Natural killer cell (primary cell): ENCODE results near the gene GLP2R. TPM values are rescaled to one million over a fixed set of nuclear protein-coding genes. Genes with fewer than 3 reads are reported as not detected.
A peak's percentile ranks its signal among the peaks of the same experiment; 100 is the strongest.

Experiments
- ATAC-seq, 3 donors: fragments of 150-1000 bp in 2 of 3; fragments of 200-7000 bp in 1 of 3; cut with Tn5 transposase; 1 replicate in 1 of 3; 2 replicates in 2 of 3; pipeline ENCODE4 v1.10.0; 2021; ENCODE audit warnings: mild to moderate bottlenecking in 2 of 3, moderate library complexity in 2 of 3
- DNase-seq, 2 donors: peaks; one replicate each; pipeline versions ENCODE4 v3.0.0 to v3.0.0-alpha.2; 2013 to 2021; ENCODE audit warnings: mixed read lengths in 1 of 2
- H3K27ac ChIP-seq: one replicate; pipeline ENCODE4 v1.5.1; 2013; ENCODE audit warnings: mild to moderate bottlenecking, low read length
- H3K27me3 ChIP-seq: one replicate; pipeline ENCODE4 v1.6.1; 2013; ENCODE audit warnings: low read length; ENCODE audit not compliant: control insufficient read depth, insufficient read depth
- H3K36me3 ChIP-seq: one replicate; pipeline ENCODE4 v1.6.1; 2013; ENCODE audit warnings: low read length; ENCODE audit not compliant: control insufficient read depth, insufficient read depth
- H3K4me1 ChIP-seq: one replicate; pipeline ENCODE4 v1.6.1; 2013; ENCODE audit warnings: low read length; ENCODE audit not compliant: control insufficient read depth, insufficient read depth
- H3K4me3 ChIP-seq: one replicate; pipeline ENCODE4 v1.5.1; 2013; ENCODE audit warnings: low read length
- H3K9me3 ChIP-seq: one replicate; pipeline ENCODE4 v1.6.1; 2013; ENCODE audit warnings: low read length; ENCODE audit not compliant: control insufficient read depth, insufficient read depth
- H3K27ac Mint-ChIP-seq, 2 donors: one replicate each; pipeline ENCODE4 v1.8.0; 2022; ENCODE audit warnings: mild to moderate bottlenecking in 2 of 2, mixed read lengths in 2 of 2, moderate library complexity in 1 of 2
- H3K27me3 Mint-ChIP-seq, 2 donors: one replicate each; pipeline ENCODE4 v1.8.0; 2022; ENCODE audit warnings: low read depth in 2 of 2, mixed read lengths in 2 of 2
- H3K36me3 Mint-ChIP-seq: one replicate; pipeline ENCODE4 v1.8.0; 2022; ENCODE audit warnings: mixed read lengths
- H3K4me1 Mint-ChIP-seq, 2 donors: one replicate each; pipeline ENCODE4 v1.8.0; 2022; ENCODE audit warnings: mixed read lengths in 2 of 2
- H3K4me3 Mint-ChIP-seq: one replicate; pipeline ENCODE4 v1.8.0; 2022; ENCODE audit warnings: mild to moderate bottlenecking, moderate library complexity, mixed read lengths
- H3K9me3 Mint-ChIP-seq, 2 donors: one replicate each; pipeline ENCODE4 v1.8.0; 2022; ENCODE audit warnings: mixed read lengths in 2 of 2
- CTCF ChIP-seq: fragments of 200-600 bp; IDR thresholded peaks from one replicate; pipeline ENCODE4 v1.8.0; 2022; ENCODE audit warnings: antibody characterized with exemption
- WGBS: methylation state at CpG from one replicate; pipeline ENCODE4 v1.1.7; 2013; ENCODE audit warnings: missing lambda C conversion rate; ENCODE audit not compliant: insufficient coverage; 5-methylcytosine and 5-hydroxymethylcytosine counted together
- intact Hi-C: fragments of 100-400 bp; cut with micrococcal nuclease; formaldehyde crosslinking; loops from one replicate; pipeline ENCODE4 v1.14.2; 2022
- total RNA-seq, 4 donors: library from RNA; stranded (reverse); fragments of 120-200 nt in 1 of 4; gene quantifications; one replicate each; pipeline versions ENCODE4 v1.2.3 to v1.2.4, GENCODE V29; 2013 to 2022

GLP2R gene
- total RNA-seq, 3 donors from 2014 or later (not counting 1 experiment from before 2014, with no cell fraction given): not detected

- peaks cover 41% of the 10 kb centered on the region for H3K36me3 ChIP-seq
- no peaks in the 10 kb centered on the region for H3K9me3 ChIP-seq
- peaks cover 3% of the 10 kb centered on the region for H3K4me1 ChIP-seq
- ATAC-seq: peak; percentile 66 to 78 (median 76)
- peak overlapping the region; percentile 50 to 74 for H3K27ac Mint-ChIP-seq
- H3K4me1 Mint-ChIP-seq: peaks cover 6 to 12% of the 10 kb centered on the region in 2 donors
- peaks cover 14% of the 10 kb centered on the region for H3K36me3 Mint-ChIP-seq
- H3K9me3 Mint-ChIP-seq: no peaks in the 10 kb centered on the region
- H3K4me3 Mint-ChIP-seq: no peak overlapping the region
- H3K27ac ChIP-seq: no peak overlapping the region
- intact Hi-C loops: loop anchor here (1.0 to 10.0 kb wide), 6 partner anchors 303 to 920 kb away; no protein-coding TSS in a partner anchor
- no peaks in the 10 kb centered on the region for H3K27me3 Mint-ChIP-seq
- no peak overlapping the region for H3K4me3 ChIP-seq
- H3K27me3 ChIP-seq: no peaks in the 10 kb centered on the region
- 25% methylated on average over 6 of the region's 6 CpGs for WGBS
- peak in 1 of 2 donors; percentile 71 for DNase-seq
- peak; percentile 87 for TF ChIP-seq CTCF
These were observed 99.0 kb downstream of the GLP2R start for GRCh38 chr17:9924735-9925191.

- Mint-ChIP-seq H3K4me3 (no peak overlapping the region), H3K27ac (peak overlapping the region; percentile 62 to 74), H3K4me1 (peaks cover 6 to 12% of the 10 kb centered on the region in 2 donors), H3K27me3 (no peaks in the 10 kb centered on the region), H3K36me3 (peaks cover 8% of the 10 kb centered on the region), H3K9me3 (no peaks in the 10 kb centered on the region)
- ATAC-seq: no peak
- Histone ChIP-seq H3K4me1 (peaks cover 3% of the 10 kb centered on the region), H3K9me3 (no peaks in the 10 kb centered on the region), H3K27me3 (no peaks in the 10 kb centered on the region), H3K4me3 (no peak overlapping the region), H3K36me3 (peaks cover 37% of the 10 kb centered on the region), H3K27ac (no peak overlapping the region)
- no peak for TF ChIP-seq CTCF
- 95% methylated on average over 11 of the region's 11 CpGs for WGBS
- intact Hi-C loops: loop anchor here (2.0 to 10.0 kb wide), 4 partner anchors 369 to 919 kb away; no protein-coding TSS in a partner anchor
- DNase-seq: no peak
These were observed 99.7 kb downstream of the GLP2R start for GRCh38 chr17:9925457-9925856.

- DNase-seq (no peak), ATAC-seq (no peak)
- no peak overlapping the region for H3K4me3 Mint-ChIP-seq
- intact Hi-C loops: loop anchor here (10.0 kb wide), 2 partner anchors 369 to 919 kb away; no protein-coding TSS in a partner anchor
- peaks cover 3% of the 10 kb centered on the region for H3K4me1 ChIP-seq
- no peak overlapping the region for H3K27ac ChIP-seq
- H3K4me3 ChIP-seq: no peak overlapping the region
- no peaks in the 10 kb centered on the region for H3K27me3 ChIP-seq
- 94% methylated on average over 21 of the region's 21 CpGs for WGBS
- H3K9me3 Mint-ChIP-seq: no peaks in the 10 kb centered on the region
- no peaks in the 10 kb centered on the region for H3K9me3 ChIP-seq
- no peak for TF ChIP-seq CTCF
- H3K36me3 Mint-ChIP-seq: peaks cover 8% of the 10 kb centered on the region
- H3K36me3 ChIP-seq: peaks cover 37% of the 10 kb centered on the region
- H3K27ac Mint-ChIP-seq: peak overlapping the region; percentile 62 to 74
- H3K4me1 Mint-ChIP-seq: peaks cover 6 to 12% of the 10 kb centered on the region in 2 donors
- H3K27me3 Mint-ChIP-seq: no peaks in the 10 kb centered on the region
These were observed 100.6 kb downstream of the GLP2R start for GRCh38 chr17:9926150-9926804.
